ENCODE data around the gene NAGPA. TPM values are rescaled to one million over a fixed set of nuclear protein-coding genes. Genes with fewer than 3 reads are reported as not detected.

Gene NAGPA
- total RNA-seq, 4 donors from 2014 or later: 25.3 to 35.1 (median 31.0) TPM

DNA sequence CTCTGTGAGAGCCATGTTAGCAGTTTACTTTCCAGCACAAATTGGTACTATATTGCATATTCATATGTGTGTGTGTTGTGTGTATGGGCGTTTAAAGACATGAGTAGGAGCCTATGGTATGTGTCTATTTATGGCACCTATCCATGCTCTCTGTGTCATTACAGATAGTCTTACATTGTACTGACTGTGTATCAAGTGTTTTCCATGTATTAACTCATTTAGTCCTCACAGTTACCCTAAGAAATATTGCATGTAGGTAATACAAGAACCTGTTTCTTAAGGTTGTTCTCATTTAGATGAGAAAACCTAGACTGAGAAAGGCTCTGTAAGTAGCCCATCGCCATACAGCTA lies 39.5 kb upstream of the NAGPA start:
- Histone ChIP-seq H3K4me3 (no peak overlapping the region), H3K4me1 (peaks cover 17% of the 10 kb centered on the region), H3K36me3 (peaks cover 34% of the 10 kb centered on the region), H3K27me3 (no peaks in the 10 kb centered on the region), H3K9me3 (no peaks in the 10 kb centered on the region), H3K27ac (no peak overlapping the region)
- TF ChIP-seq EP300 (IDR thresholded peaks at IDR 0.05) (no peak), POLR2A (IDR thresholded peaks at IDR 0.05) (no peak), POLR2AphosphoS5 (IDR thresholded peaks at IDR 0.05) (no peak)
- TF ChIP-seq, protein P1, sequence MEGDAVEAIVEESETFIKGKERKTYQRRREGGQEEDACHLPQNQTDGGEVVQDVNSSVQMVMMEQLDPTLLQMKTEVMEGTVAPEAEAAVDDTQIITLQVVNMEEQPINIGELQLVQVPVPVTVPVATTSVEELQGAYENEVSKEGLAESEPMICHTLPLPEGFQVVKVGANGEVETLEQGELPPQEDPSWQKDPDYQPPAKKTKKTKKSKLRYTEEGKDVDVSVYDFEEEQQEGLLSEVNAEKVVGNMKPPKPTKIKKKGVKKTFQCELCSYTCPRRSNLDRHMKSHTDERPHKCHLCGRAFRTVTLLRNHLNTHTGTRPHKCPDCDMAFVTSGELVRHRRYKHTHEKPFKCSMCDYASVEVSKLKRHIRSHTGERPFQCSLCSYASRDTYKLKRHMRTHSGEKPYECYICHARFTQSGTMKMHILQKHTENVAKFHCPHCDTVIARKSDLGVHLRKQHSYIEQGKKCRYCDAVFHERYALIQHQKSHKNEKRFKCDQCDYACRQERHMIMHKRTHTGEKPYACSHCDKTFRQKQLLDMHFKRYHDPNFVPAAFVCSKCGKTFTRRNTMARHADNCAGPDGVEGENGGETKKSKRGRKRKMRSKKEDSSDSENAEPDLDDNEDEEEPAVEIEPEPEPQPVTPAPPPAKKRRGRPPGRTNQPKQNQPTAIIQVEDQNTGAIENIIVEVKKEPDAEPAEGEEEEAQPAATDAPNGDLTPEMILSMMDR (IDR thresholded peaks at IDR 0.05): no peak
- no peak for DNase-seq (ENCODE audit: low spot score in 2 of 2)
- 68% methylated on average over 2 of the region's 2 CpGs for WGBS

GRCh38 chr16:5072334-5073278 lies 38.9 kb upstream of the NAGPA start:
- Histone ChIP-seq H3K27me3 (no peaks in the 10 kb centered on the region), H3K36me3 (peaks cover 28% of the 10 kb centered on the region)

DNA sequence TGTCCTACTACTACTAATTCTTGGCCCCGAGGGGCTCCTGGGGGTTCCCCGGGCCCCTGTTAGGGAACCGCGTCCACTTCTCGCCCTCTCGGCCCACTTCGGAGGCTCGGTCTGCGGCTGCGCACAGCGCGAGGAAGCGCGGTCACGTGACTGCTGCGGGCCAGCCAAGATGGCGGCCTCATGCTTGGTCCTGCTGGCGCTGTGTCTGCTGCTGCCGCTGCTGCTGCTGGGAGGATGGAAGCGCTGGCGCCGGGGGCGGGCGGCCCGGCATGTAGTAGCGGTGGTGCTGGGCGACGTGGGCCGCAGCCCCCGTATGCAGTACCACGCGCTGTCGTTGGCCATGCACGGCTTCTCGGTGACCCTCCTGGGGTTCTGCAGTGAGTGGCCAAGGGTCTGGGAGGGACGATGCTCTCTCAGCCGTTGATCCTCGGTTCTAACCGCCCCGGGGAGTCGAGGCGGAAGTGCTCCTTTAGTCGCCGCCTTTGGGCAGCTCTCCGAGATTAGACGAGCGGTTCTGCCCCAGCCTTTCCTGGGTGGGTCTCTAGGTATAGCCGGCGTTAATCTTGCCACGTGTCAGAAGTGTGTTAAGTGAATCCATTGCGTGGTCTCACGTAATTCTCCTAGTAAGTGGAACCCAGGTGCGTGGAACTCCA lies 38.1 kb upstream of the NAGPA start, which contains the start of gene ALG1:
ALG1 (plus strand) TSS at position 163 of the 653 bp plus-strand sequence; CDS start at position 170, 7 bp downstream.
- WGBS: 0% methylated on average over 42 of the region's 53 CpGs

More at GRCh38 chr16:5072334-5073278, 38.9 kb upstream of the NAGPA start:
- TF ChIP-seq POLR2A (IDR thresholded peaks at IDR 0.05) (no peak), POLR2AphosphoS5 (IDR thresholded peaks at IDR 0.05) (no peak), EP300 (IDR thresholded peaks at IDR 0.05) (no peak)
- TF ChIP-seq, protein P1 (IDR thresholded peaks at IDR 0.05): no peak
- DNase-seq (ENCODE audit: low spot score in 2 of 2): peak in 1 of 2 donors; percentile 49
- H3K27ac ChIP-seq: peak overlapping the region; percentile 71
- 54% methylated on average over 12 of the region's 12 CpGs for WGBS
- H3K4me3 ChIP-seq: peak overlapping the region; percentile 58
- H3K4me1 ChIP-seq: peaks cover 17% of the 10 kb centered on the region
- H3K9me3 ChIP-seq: no peaks in the 10 kb centered on the region

DNA sequence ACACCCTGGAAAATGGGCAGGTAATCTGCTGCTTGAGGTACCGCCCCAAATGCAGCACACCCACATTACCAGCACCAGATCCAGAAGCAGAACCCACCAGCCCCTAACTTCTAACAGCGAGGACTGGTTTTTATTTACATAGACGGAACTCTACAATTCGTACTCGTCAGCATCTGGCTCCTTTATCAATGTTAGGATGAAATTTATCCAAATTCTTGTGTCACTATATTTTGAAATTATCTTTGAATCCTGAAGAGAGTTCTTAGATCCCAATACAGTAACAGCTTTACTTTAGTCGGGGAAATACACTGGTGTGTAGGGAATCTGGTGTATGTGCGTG lies 37.6 kb upstream of the NAGPA start:
- H3K27ac ChIP-seq: peak overlapping the region; percentile 71
- no peak for TF ChIP-seq EP300 (IDR thresholded peaks at IDR 0.05)
- H3K27me3 ChIP-seq: no peaks in the 10 kb centered on the region
- no peaks in the 10 kb centered on the region for H3K9me3 ChIP-seq
- peaks cover 17% of the 10 kb centered on the region for H3K4me1 ChIP-seq
- peak in 1 of 2 donors; percentile 24 for DNase-seq (ENCODE audit: low spot score in 2 of 2)
- H3K4me3 ChIP-seq: peak overlapping the region; percentile 58
- WGBS: 49% methylated on average over 7 of the region's 7 CpGs
- peaks cover 16% of the 10 kb centered on the region for H3K36me3 ChIP-seq

More for the DNA sequence above, 38.1 kb upstream of the NAGPA start, which contains the start of gene ALG1:
- Histone ChIP-seq H3K27me3 (no peaks in the 10 kb centered on the region), H3K4me1 (peaks cover 17% of the 10 kb centered on the region), H3K9me3 (no peaks in the 10 kb centered on the region), H3K27ac (peak within 1 kb of the TSS; percentile 71), H3K4me3 (peak within 1 kb of the TSS; percentile 58), H3K36me3 (peaks cover 21% of the 10 kb centered on the region)
- TF ChIP-seq EP300 (IDR thresholded peaks at IDR 0.05): no peak
- TF ChIP-seq POLR2A (IDR thresholded peaks at IDR 0.05): peak in 1 of 2 donors; percentile 56
- TF ChIP-seq POLR2AphosphoS5 (IDR thresholded peaks at IDR 0.05): peak; percentile 31 to 91 (median 51)
- DNase-seq (ENCODE audit: low spot score in 2 of 2): peak; percentile 91 to 92

GRCh38 chr16:5070431-5071186 lies 36.9 kb upstream of the NAGPA start:
- no peaks in the 10 kb centered on the region for H3K9me3 ChIP-seq
- no peaks in the 10 kb centered on the region for H3K27me3 ChIP-seq
- no peak for TF ChIP-seq POLR2A (IDR thresholded peaks at IDR 0.05)
- no peak for TF ChIP-seq EP300 (IDR thresholded peaks at IDR 0.05)
- TF ChIP-seq, protein P1 (IDR thresholded peaks at IDR 0.05): no peak
- no peak for TF ChIP-seq POLR2AphosphoS5 (IDR thresholded peaks at IDR 0.05)
- H3K36me3 ChIP-seq: peaks cover 9% of the 10 kb centered on the region
- H3K4me3 ChIP-seq: no peak overlapping the region
- DNase-seq (ENCODE audit: low spot score in 2 of 2): peak in 1 of 2 donors; percentile 48
- WGBS: 87% methylated on average over 15 of the region's 15 CpGs
- H3K4me1 ChIP-seq: peaks cover 17% of the 10 kb centered on the region
- H3K27ac ChIP-seq: no peak overlapping the region

Data from suprapubic skin (tissue), 4 donors.